HepG2 (cell line): Measurements from ENCODE around the gene SURF6. TPM values are rescaled to one million over a fixed set of nuclear protein-coding genes. Genes with fewer than 3 reads are reported as not detected.

Experiments used
- ATAC-seq: fragments of 200-7000 bp; cut with Tn5 transposase; 3 replicates; pipeline ENCODE4 v1.9.1; 2020; ENCODE audit warnings: mild to moderate bottlenecking, moderate library complexity
- BruUV-seq: library from RNA; stranded (reverse); fragments of 400-500 nt; replicated peaks from 2 replicates; lab custom pipeline; 2021; lab: Mats Ljungman, UMichigan
- CTCF ChIA-PET: fragments of 300-600 bp; formaldehyde crosslinking; extraction: SDS; loops from one replicate; lab custom pipeline; 2021; ENCODE audit warnings: low total read pairs, inconsistent platforms, low intra/inter-chr PET ratio; lab: Yijun Ruan, JAX
- POLR2A ChIA-PET: fragments of 350-600 bp; sonication (Branson Sonifier 250); formaldehyde crosslinking; loops from one replicate; lab custom pipeline; 2020; ENCODE audit warnings: antibody characterized with exemption, inconsistent platforms; lab: Yijun Ruan, JAX
- DNase-seq: peaks from one replicate; pipeline ENCODE4 v3.0.0-alpha.2; 2015; ENCODE audit warnings: low spot score
- FAIRE-seq: peaks from 3 replicates; lab custom pipeline; 2011; peaks lifted over from hg19 to GRCh38; lab: Jason Lieb, UNC
- H2AFZ ChIP-seq: one replicate; pipeline ENCODE4 v1.6.1; 2011; ENCODE audit warnings: low read length, inconsistent platforms
- H3K27ac ChIP-seq: fragments of 300-600 bp; 3 replicates; pipeline ENCODE4 v1.8.0; 2011; ENCODE audit warnings: mixed run types, mild to moderate bottlenecking, mixed read lengths, low read length, inconsistent platforms; ENCODE audit not compliant: insufficient read depth; ENCODE audit errors: extremely low read length
- H3K27me3 ChIP-seq, 2 experiments: fragments of 200-600 bp in 1 of 2; 2 replicates in 1 of 2; 3 replicates in 1 of 2; pipeline versions ENCODE4 v1.6.0 to v1.8.0; 2011; ENCODE audit warnings: low read length in 2 of 2, mild to moderate bottlenecking in 2 of 2, moderate library complexity in 2 of 2, inconsistent platforms in 1 of 2; ENCODE audit not compliant: insufficient read depth in 2 of 2, control insufficient read depth in 1 of 2
- H3K36me3 ChIP-seq, 2 experiments: fragments of 200-600 bp in 1 of 2; replicated peaks in 1 of 2; 2 replicates in 1 of 2; 3 replicates in 1 of 2; pipeline versions ENCODE4 v1.5.1 to v1.8.0; 2011; ENCODE audit warnings: low read length in 2 of 2, inconsistent platforms in 1 of 2; ENCODE audit not compliant: insufficient read depth in 2 of 2, control insufficient read depth in 1 of 2
- H3K4me1 ChIP-seq: 2 replicates; pipeline ENCODE4 v1.5.1; 2012; ENCODE audit warnings: low read length, inconsistent platforms; ENCODE audit not compliant: insufficient read depth
- H3K4me2 ChIP-seq: 2 replicates; pipeline ENCODE4 v1.6.0; 2011; ENCODE audit warnings: low read depth, low read length, inconsistent platforms
- H3K4me3 ChIP-seq, 3 experiments: fragments of 200-600 bp in 1 of 3; sonication (generic), shearing (Covaris generic) in 1 of 3; replicated peaks in 1 of 3; 2 replicates each; pipeline ENCODE4 v1.5.1; 2011 to 2016; ENCODE audit warnings: low read length in 3 of 3, inconsistent platforms in 2 of 3, low read depth in 2 of 3, mild to moderate bottlenecking in 2 of 3, control low read depth in 1 of 3, mixed read lengths in 1 of 3; ENCODE audit not compliant: insufficient read depth in 1 of 3
- H3K79me2 ChIP-seq: one replicate; pipeline ENCODE4 v1.6.1; 2011; ENCODE audit warnings: low read length, inconsistent platforms; ENCODE audit not compliant: insufficient read depth
- H3K9ac ChIP-seq: 2 replicates; pipeline ENCODE4 v1.6.0; 2011; ENCODE audit warnings: mild to moderate bottlenecking, low read depth, low read length, inconsistent platforms; ENCODE audit not compliant: insufficient read depth
- H3K9me3 ChIP-seq: 2 replicates; pipeline ENCODE4 v1.5.1; 2012; ENCODE audit warnings: mild to moderate bottlenecking, low read length
- H4K20me1 ChIP-seq: 2 replicates; pipeline ENCODE4 v1.6.0; 2011; ENCODE audit warnings: inconsistent platforms, mild to moderate bottlenecking, low read length, moderate library complexity; ENCODE audit not compliant: insufficient read depth
- EP300 ChIP-seq, 3 experiments: sonication (generic) in 1 of 3; formaldehyde crosslinking in 1 of 3; IDR thresholded peaks; 2 replicates each; pipeline versions ENCODE4 v1.5.1 to v1.6.1; 2011 to 2020; ENCODE audit warnings: low read depth in 2 of 3, low read length in 2 of 3, borderline replicate concordance in 1 of 3, improper control_type of control experiment in 1 of 3, mild to moderate bottlenecking in 1 of 3, missing genetic modification reagents in 1 of 3, moderate library complexity in 1 of 3
- EZH2 ChIP-seq: conservative IDR thresholded peaks from 2 replicates; pipeline ENCODE4 v1.6.1; 2012; ENCODE audit warnings: mild to moderate bottlenecking, low read depth, low read length, moderate library complexity
- JDP2 ChIP-seq: sonication (generic); formaldehyde crosslinking; IDR thresholded peaks from 2 replicates; pipeline ENCODE4 v1.8.1; 2022; ENCODE audit warnings: missing genetic modification reagents, borderline replicate concordance
- RBAK ChIP-seq: sonication (generic); formaldehyde crosslinking; IDR thresholded peaks from 2 replicates; pipeline ENCODE4 v1.5.1; 2020; ENCODE audit warnings: mild to moderate bottlenecking, missing genetic modification reagents
- TOPORS ChIP-seq: sonication (generic); formaldehyde crosslinking; IDR thresholded peaks from 2 replicates; pipeline ENCODE4 v1.8.0; 2023; ENCODE audit warnings: mild to moderate bottlenecking, missing genetic modification reagents
- USF2 ChIP-seq, 2 experiments: sonication (generic) in 1 of 2; formaldehyde crosslinking in 1 of 2; IDR thresholded peaks; 2 replicates each; pipeline versions ENCODE4 v1.5.1 to v1.6.1; 2011 to 2020; ENCODE audit warnings: borderline replicate concordance in 1 of 2, low read depth in 1 of 2, low read length in 1 of 2, mild to moderate bottlenecking in 1 of 2, missing genetic modification reagents in 1 of 2, moderate library complexity in 1 of 2
- ZMYM2 ChIP-seq: sonication (generic); formaldehyde crosslinking; IDR thresholded peaks from 2 replicates; pipeline ENCODE4 v1.8.0; 2022; ENCODE audit warnings: mild to moderate bottlenecking, missing genetic modification reagents
- ZNF629 ChIP-seq: sonication (generic); formaldehyde crosslinking; conservative IDR thresholded peaks from 2 replicates; pipeline ENCODE4 v1.5.0; 2020; ENCODE audit warnings: missing genetic modification reagents
- ZNF652 ChIP-seq: IDR thresholded peaks from 2 replicates; pipeline ENCODE4 v1.6.1; 2016; ENCODE audit warnings: low read depth, borderline replicate concordance
- ZNF660 ChIP-seq: sonication (generic); formaldehyde crosslinking; IDR thresholded peaks from 2 replicates; pipeline ENCODE4 v1.5.1; 2020; ENCODE audit warnings: mild to moderate bottlenecking, low read depth, missing genetic modification reagents, borderline replicate concordance
- WGBS: methylation state at CpG from one replicate; pipeline ENCODE4 v1.1.6; 2017; ENCODE audit warnings: low lambda C conversion rate; 5-methylcytosine and 5-hydroxymethylcytosine counted together
- in situ Hi-C: cut with HindIII; loops from 2 replicates; pipeline ENCODE4 v1.10.0; 2017; ENCODE audit warnings: low pct_unique_long_range_greater_than_20kb; ENCODE audit not compliant: extremely low pct_ligation_motif_present
- intact Hi-C: fragments of 100-400 bp; cut with micrococcal nuclease; formaldehyde crosslinking; loops from one replicate; pipeline ENCODE4 v1.10.0; 2022; ENCODE audit not compliant: unreplicated experiment
- polyA plus RNA-seq, 8 experiments: library from polyadenylated mRNA; depleted of rRNA in 3 of 8; stranded (reverse) in 7 of 8; unstranded in 1 of 8; fragments of >200 nt; fragmentation: Illumina TruSeq in 4 of 8; extraction: Trizol in 4 of 8; gene quantifications; 2 replicates each; pipeline versions ENCODE4 v1.2.1 to v1.2.3, GENCODE V29; 2011 to 2016; ENCODE audit warnings: low read depth in 4 of 8, missing spikeins in 1 of 8, mixed read lengths in 1 of 8; ENCODE audit not compliant: insufficient read depth in 1 of 8
- total RNA-seq, 5 experiments: library from RNA; depleted of rRNA; stranded (reverse); fragments of >200 nt; fragmentation: Illumina TruSeq; extraction: Trizol; gene quantifications; 2 replicates each; pipeline ENCODE4 v1.2.3, GENCODE V29; 2016; ENCODE audit warnings: low read depth in 1 of 5
- TF ChIP-seq, protein P1 (sequence below): sonication (generic); formaldehyde crosslinking; IDR thresholded peaks from 2 replicates; pipeline ENCODE4 v1.4.0; 2020; ENCODE audit warnings: mild to moderate bottlenecking, missing genetic modification reagents, borderline replicate concordance
- TF ChIP-seq, protein P2 (sequence below): sonication (generic); formaldehyde crosslinking; IDR thresholded peaks from 2 replicates; pipeline ENCODE4 v1.5.0; 2020; ENCODE audit warnings: missing genetic modification reagents, mild to moderate bottlenecking, borderline replicate concordance
- TF ChIP-seq, protein P3 (sequence below): sonication (generic); formaldehyde crosslinking; IDR thresholded peaks from 2 replicates; pipeline ENCODE4 v1.4.0; 2020; ENCODE audit warnings: missing genetic modification reagents

The SURF6 gene
- total and polyA plus RNA-seq, 2 of the 13 experiments (the other 11 are each of a cell fraction or from before 2014, with no cell fraction given): 5.9 to 14.7 TPM

DNA sequence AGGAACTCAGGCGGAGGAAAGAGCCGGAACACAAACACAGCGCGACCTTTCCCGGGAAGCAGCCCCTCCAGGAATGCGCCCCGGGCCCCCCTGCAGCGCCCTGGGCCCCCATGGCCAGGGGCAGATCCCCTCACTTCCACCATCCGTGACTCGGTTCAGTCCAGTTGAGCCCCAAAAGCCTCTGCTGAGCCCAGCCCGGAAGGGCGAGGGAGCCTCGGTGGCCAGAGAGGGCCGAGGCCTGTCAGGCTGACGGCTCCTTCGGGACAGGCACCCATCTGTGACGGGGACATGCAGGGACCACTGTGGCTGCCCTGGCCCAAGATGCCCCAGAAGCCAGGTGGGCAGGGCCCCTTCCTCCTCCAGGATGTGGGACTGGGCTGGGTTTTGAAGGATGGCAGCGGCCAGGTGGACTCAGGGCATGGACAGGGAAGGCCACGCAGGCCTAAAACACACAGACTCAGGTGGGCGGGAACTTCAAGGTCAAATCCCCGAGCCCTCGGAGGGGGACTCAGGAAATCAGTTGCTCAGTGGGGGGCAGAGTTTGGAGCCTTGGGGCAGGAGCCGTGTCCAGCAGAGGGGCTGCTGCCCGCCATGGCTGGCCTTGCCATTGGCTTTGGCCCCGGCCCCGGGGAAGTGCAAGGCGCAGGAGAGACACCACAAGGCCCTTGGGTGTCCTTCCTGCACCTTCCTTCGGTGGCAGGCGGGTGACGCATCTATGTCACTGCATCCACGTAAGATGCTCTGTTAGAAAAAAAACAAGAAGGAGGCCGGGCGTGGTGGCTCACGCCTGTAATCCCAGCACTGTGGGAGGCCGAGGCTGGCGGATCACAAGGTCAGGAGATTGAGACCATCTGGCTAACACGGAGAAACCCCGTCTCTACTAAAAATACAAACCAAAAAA is 31.3 kb downstream of the SURF6 start:
- no TSS peak for BruUV-seq
- no peak for ATAC-seq

More for the DNA sequence above, 31.3 kb downstream of the SURF6 start:
- Histone ChIP-seq H4K20me1 (no peaks in the 10 kb centered on the region), H3K4me1 (no peaks in the 10 kb centered on the region), H3K4me3 (no peak overlapping the region), H3K79me2 (no peaks in the 10 kb centered on the region), H3K36me3 (no peaks in the 10 kb centered on the region), H3K27me3 (peaks cover 1 to 29% of the 10 kb centered on the region in 2 experiments; a peak in 3 of 5 replicates), H3K9me3 (no peaks in the 10 kb centered on the region), H3K27ac (no peak overlapping the region), H3K4me2 (no peak overlapping the region), H3K9ac (no peak overlapping the region), H2AFZ (no peak overlapping the region)
- no peak for FAIRE-seq
- ChIA-PET CTCF (no interaction called here), POLR2A (no interaction called here)
- 48% methylated on average over 24 of the region's 38 CpGs for WGBS
- in situ Hi-C loops: no loop called here
- TF ChIP-seq ZNF629 (CRISPR knock-in tag) (no peak), ZMYM2 (CRISPR knock-in tag) (no peak), ZNF660 (CRISPR knock-in tag) (no peak), JDP2 (no peak), USF2 (IDR thresholded peaks at IDR 0.05; ENCODE audit: low read depth, low read length) (no peak), USF2 (CRISPR knock-in tag; IDR thresholded peaks at IDR 0.05; ENCODE audit: borderline replicate concordance) (no peak), TOPORS (CRISPR knock-in tag) (no peak), RBAK (CRISPR knock-in tag) (no peak), EP300 (IDR thresholded peaks at IDR 0.05; ENCODE audit: low read depth in 2 of 2, low read length in 2 of 2) (no peak), EP300 (CRISPR knock-in tag; IDR thresholded peaks at IDR 0.05; ENCODE audit: borderline replicate concordance) (no peak), EZH2 (no peak), ZNF652 (CRISPR knock-in tag) (no peak)
- TF ChIP-seq, protein P1, sequence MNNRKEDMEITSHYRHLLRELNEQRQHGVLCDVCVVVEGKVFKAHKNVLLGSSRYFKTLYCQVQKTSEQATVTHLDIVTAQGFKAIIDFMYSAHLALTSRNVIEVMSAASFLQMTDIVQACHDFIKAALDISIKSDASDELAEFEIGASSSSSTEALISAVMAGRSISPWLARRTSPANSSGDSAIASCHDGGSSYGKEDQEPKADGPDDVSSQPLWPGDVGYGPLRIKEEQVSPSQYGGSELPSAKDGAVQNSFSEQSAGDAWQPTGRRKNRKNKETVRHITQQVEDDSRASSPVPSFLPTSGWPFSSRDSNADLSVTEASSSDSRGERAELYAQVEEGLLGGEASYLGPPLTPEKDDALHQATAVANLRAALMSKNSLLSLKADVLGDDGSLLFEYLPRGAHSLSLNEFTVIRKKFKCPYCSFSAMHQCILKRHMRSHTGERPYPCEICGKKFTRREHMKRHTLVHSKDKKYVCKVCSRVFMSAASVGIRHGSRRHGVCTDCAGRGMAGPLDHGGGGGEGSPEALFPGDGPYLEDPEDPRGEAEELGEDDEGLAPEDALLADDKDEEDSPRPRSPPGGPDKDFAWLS (CRISPR knock-in tag): no peak
- TF ChIP-seq, protein P2, sequence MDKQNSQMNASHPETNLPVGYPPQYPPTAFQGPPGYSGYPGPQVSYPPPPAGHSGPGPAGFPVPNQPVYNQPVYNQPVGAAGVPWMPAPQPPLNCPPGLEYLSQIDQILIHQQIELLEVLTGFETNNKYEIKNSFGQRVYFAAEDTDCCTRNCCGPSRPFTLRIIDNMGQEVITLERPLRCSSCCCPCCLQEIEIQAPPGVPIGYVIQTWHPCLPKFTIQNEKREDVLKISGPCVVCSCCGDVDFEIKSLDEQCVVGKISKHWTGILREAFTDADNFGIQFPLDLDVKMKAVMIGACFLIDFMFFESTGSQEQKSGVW (CRISPR knock-in tag): no peak
- TF ChIP-seq, protein P3, sequence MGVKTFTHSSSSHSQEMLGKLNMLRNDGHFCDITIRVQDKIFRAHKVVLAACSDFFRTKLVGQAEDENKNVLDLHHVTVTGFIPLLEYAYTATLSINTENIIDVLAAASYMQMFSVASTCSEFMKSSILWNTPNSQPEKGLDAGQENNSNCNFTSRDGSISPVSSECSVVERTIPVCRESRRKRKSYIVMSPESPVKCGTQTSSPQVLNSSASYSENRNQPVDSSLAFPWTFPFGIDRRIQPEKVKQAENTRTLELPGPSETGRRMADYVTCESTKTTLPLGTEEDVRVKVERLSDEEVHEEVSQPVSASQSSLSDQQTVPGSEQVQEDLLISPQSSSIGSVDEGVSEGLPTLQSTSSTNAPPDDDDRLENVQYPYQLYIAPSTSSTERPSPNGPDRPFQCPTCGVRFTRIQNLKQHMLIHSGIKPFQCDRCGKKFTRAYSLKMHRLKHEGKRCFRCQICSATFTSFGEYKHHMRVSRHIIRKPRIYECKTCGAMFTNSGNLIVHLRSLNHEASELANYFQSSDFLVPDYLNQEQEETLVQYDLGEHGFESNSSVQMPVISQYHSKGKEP (CRISPR knock-in tag): no peak
- no peak for DNase-seq
- intact Hi-C loops: no loop called here
